Measurements from ENCODE around the gene FREM1. TPM values are rescaled to one million over a fixed set of nuclear protein-coding genes. Genes with fewer than 3 reads are reported as not detected.
A peak's percentile ranks its signal among the peaks of the same experiment; 100 is the strongest.
"Not testable (repeated sequence)": the region's sequence is repeated elsewhere in the genome, so short reads cannot be mapped to it uniquely, and the experiment has no call there.

FREM1 gene
- total RNA-seq, 1 donor from 2014 or later, result 2.2 TPM

GRCh38 chr9:14924230-14925219 is 14.3 kb upstream of the FREM1 start:
- Mint-ChIP-seq H3K4me1 (ENCODE audit: unreplicated experiment) (peaks cover 35% of the 10 kb centered on the region), H3K27ac (ENCODE audit: unreplicated experiment) (peak overlapping the region; percentile 65), H3K27me3 (ENCODE audit: unreplicated experiment) (no peaks in the 10 kb centered on the region), H3K4me3 (ENCODE audit: unreplicated experiment) (peak overlapping the region; percentile 59), H3K36me3 (ENCODE audit: unreplicated experiment) (no peaks in the 10 kb centered on the region), H3K9me3 (ENCODE audit: unreplicated experiment) (no peaks in the 10 kb centered on the region)
- TF ChIP-seq CTCF (IDR thresholded peaks at IDR 0.05), result no peak
- no peak for DNase-seq (ENCODE audit: extremely low spot score, unreplicated experiment)

GRCh38 chr9:14923701-14924100 is 13.5 kb upstream of the FREM1 start:
- H3K4me1 Mint-ChIP-seq (ENCODE audit: unreplicated experiment), result peaks cover 35% of the 10 kb centered on the region
- peak overlapping the region; percentile 65 for H3K27ac Mint-ChIP-seq (ENCODE audit: unreplicated experiment)
- DNase-seq (ENCODE audit: extremely low spot score, unreplicated experiment), result no peak
- no peak overlapping the region for H3K4me3 Mint-ChIP-seq (ENCODE audit: unreplicated experiment)
- TF ChIP-seq CTCF (IDR thresholded peaks at IDR 0.05), result no peak
- H3K36me3 Mint-ChIP-seq (ENCODE audit: unreplicated experiment), result no peaks in the 10 kb centered on the region
- H3K9me3 Mint-ChIP-seq (ENCODE audit: unreplicated experiment), result no peaks in the 10 kb centered on the region
- H3K27me3 Mint-ChIP-seq (ENCODE audit: unreplicated experiment), result peaks cover 3% of the 10 kb centered on the region

GRCh38 chr9:14920805-14921204 is 10.6 kb upstream of the FREM1 start:
- H3K36me3 Mint-ChIP-seq (ENCODE audit: unreplicated experiment); H3K9me3 Mint-ChIP-seq (ENCODE audit: unreplicated experiment); H3K27ac Mint-ChIP-seq (ENCODE audit: unreplicated experiment); H3K4me3 Mint-ChIP-seq (ENCODE audit: unreplicated experiment); DNase-seq (ENCODE audit: extremely low spot score, unreplicated experiment): not testable (repeated sequence)
- H3K27me3 Mint-ChIP-seq (ENCODE audit: unreplicated experiment), result peaks cover 11% of the 10 kb centered on the region
- H3K4me1 Mint-ChIP-seq (ENCODE audit: unreplicated experiment), result peaks cover 24% of the 10 kb centered on the region

GRCh38 chr9:14913366-14913765 is 3.1 kb upstream of the FREM1 start:
- TF ChIP-seq CTCF (IDR thresholded peaks at IDR 0.05), result no peak
- Mint-ChIP-seq H3K27ac (ENCODE audit: unreplicated experiment) (no peak overlapping the region), H3K27me3 (ENCODE audit: unreplicated experiment) (peaks cover 15% of the 10 kb centered on the region), H3K4me1 (ENCODE audit: unreplicated experiment) (no peaks in the 10 kb centered on the region), H3K9me3 (ENCODE audit: unreplicated experiment) (no peaks in the 10 kb centered on the region), H3K4me3 (ENCODE audit: unreplicated experiment) (no peak overlapping the region), H3K36me3 (ENCODE audit: unreplicated experiment) (no peaks in the 10 kb centered on the region)
- no peak for DNase-seq (ENCODE audit: extremely low spot score, unreplicated experiment)

GRCh38 chr9:14912859-14913258 is 2.6 kb upstream of the FREM1 start:
- no peak overlapping the region for H3K27ac Mint-ChIP-seq (ENCODE audit: unreplicated experiment)
- H3K36me3 Mint-ChIP-seq (ENCODE audit: unreplicated experiment), result no peaks in the 10 kb centered on the region
- no peak for DNase-seq (ENCODE audit: extremely low spot score, unreplicated experiment)
- no peak overlapping the region for H3K4me3 Mint-ChIP-seq (ENCODE audit: unreplicated experiment)
- peaks cover 15% of the 10 kb centered on the region for H3K27me3 Mint-ChIP-seq (ENCODE audit: unreplicated experiment)
- TF ChIP-seq CTCF (IDR thresholded peaks at IDR 0.05), result no peak
- H3K9me3 Mint-ChIP-seq (ENCODE audit: unreplicated experiment), result no peaks in the 10 kb centered on the region
- no peaks in the 10 kb centered on the region for H3K4me1 Mint-ChIP-seq (ENCODE audit: unreplicated experiment)
